NCI-H345 treated with DMSO at 0.1 percent for 48 hours (cell line): ENCODE measurements around the gene PLCD1.
"Not testable (repeated sequence)": the region's sequence is repeated elsewhere in the genome, so short reads cannot be mapped to it uniquely, and the experiment has no call there.

Source experiments
- DNase-seq: peaks from one replicate; lab custom pipeline; 2025; ENCODE audit not compliant: unreplicated experiment; lab: John Stamatoyannopoulos, UW

Gene PLCD1

DNA sequence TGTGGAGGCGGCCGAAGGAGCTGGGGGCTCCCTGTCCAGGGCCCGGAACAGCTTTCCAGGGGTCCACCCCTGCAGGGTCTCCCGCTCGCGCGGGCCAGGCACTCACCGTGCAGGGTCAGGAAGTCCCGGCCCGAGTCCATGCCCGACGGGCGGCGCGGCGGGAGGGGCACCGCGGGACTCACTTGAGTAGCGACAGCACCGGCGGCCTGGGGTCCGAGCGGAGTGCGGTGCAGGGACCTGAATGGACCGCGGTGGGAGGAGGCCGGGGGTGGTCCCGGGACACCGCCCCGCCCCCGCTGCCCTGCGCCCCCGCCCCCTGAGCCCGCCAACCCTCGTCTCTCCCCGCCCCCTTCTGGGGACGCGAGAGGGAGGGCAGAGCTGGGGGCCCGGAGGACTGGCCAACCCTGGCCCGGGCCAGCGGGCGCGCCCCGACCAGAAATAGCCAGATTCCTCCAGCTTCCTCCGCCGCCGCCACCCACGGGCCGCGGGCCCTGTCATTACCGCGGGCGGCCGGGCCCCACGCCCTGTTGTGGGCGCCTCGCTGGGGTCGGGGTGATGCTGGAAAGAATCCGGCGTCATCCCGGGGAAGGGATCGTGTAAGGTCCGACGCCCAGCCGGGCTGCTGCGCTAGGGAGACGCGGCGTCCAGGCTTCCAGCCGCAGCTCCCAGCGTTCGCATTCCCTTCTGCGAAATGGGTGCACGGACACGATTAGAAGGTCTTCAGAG is at the start of gene PLCD1:
PLCD1 (minus strand) TSS at position 243 of the 726 bp plus-strand sequence; CDS start at position 140, 103 bp downstream.
- DNase-seq: no peak

DNA sequence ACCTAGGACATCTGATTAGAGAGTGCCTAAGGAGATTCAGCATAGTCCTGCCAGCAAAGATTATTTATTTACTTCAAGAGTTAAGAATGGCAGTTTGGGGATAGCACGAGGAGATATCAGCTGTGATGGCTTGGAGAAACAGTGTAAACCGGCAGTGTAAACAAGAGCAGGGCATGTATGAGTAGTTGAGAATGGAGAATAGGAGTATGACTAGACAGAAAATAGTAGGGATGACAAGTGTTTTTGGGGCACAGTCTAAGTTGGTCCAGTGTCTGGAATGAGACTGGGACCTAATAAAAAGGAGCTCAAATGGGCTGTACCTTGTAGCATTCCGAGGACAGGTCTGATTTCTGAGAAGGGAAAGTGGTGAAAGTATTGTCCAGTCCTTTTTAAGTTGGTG is 47.6 kb upstream of the PLCD1 start:
- not testable (repeated sequence) for DNase-seq

GRCh38 chr3:38070013-38070412 is 40.6 kb upstream of the PLCD1 start:
- DNase-seq: no peak

- DNase-seq: no peak
These were observed 38.2 kb upstream of the PLCD1 start for GRCh38 chr3:38067508-38068233.

DNA sequence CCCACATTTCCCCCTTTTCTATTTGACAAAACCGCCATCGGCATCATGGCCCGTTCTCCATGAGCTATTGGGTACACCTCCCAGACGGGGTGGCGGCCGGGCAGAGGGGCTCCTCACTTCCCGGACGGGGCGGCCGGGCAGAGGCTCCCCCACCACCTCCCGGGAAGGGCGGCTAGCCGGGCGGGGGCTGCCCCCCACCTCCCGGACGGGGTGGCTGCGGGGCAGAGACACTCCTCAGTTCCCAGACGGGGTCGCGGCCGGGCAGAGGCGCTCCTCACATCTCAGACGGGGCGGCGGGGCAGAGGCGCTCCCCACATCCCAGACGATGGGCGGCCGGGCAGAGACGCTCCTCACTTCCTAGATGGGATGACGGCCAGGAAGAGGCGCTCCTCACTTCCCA is 35.0 kb upstream of the PLCD1 start:
- not testable (repeated sequence) for DNase-seq

- no peak for DNase-seq
These were observed 33.4 kb upstream of the PLCD1 start for GRCh38 chr3:38062809-38063208.

DNA sequence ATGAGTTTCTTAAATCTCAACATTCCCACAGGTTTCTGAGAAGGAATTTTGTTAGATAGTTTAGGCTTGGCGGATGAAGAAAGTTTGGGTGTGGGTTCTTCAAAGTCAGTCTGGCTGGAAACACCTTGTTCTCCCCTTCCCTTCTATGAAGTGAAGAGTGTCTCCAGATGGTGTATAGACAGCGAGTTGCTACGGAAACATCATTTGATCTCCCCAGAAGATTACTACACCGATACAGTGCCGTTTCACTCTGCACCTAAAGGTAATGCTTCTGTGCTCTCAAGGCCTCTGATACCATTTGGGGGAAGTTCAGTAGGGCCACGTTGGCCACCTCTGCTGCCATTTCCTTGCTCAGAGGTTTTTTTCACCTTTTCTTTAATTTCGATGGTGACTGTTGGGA is 30.1 kb upstream of the PLCD1 start:
- no peak for DNase-seq

DNA sequence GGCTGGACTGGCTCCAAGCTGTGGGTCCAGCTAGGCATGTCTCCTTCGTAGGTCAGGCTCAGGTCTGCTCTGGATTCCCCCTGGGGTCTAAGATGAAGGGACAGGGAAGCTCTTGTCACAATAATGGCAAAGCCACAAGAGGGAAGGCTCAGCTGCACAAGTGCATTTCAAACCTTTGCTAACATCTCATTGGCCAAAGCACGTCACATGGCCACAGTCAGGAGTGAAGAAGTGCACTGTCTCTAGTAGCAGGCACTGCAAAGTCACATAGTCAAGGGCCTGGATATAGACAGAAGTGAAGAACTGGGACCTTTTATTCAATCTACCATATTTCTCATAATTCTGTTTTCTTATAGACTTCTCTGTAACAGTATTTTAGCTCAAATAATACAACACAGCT is 29.7 kb upstream of the PLCD1 start:
- DNase-seq: no peak

- DNase-seq: no peak
These were observed 25.1 kb upstream of the PLCD1 start for GRCh38 chr3:38054499-38055001.

DNA sequence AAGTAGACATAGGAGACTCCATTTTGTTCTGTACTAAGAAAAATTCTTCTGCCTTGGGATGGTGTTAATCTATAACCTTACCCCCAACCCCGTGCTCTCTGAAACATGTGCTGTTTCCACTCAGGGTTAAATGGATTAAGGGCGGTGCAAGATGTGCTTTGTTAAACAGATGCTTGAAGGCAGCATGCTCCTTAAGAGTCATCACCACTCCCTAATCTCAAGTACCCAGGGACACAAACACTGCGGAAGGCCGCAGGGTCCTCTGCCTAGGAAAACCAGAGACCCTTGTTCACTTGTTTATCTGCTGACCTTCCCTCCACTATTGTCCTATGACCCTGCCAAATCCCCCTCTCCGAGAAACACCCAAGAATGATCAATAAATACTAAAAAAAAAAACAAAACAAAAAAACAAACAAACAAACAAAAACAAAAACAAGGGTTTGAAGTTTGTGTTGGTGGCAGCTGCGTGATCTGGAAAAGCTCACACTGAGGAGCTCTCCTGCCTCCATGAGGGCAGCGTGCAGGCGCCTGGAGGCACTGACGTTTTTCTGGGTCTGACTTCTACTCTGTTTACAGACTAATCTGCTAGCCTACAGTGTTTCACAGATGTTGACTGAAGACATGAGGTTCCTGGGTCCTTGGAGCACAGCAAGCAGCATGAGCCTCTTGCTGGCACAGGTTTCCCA is 24.5 kb upstream of the PLCD1 start:
- not testable (repeated sequence) for DNase-seq

DNA sequence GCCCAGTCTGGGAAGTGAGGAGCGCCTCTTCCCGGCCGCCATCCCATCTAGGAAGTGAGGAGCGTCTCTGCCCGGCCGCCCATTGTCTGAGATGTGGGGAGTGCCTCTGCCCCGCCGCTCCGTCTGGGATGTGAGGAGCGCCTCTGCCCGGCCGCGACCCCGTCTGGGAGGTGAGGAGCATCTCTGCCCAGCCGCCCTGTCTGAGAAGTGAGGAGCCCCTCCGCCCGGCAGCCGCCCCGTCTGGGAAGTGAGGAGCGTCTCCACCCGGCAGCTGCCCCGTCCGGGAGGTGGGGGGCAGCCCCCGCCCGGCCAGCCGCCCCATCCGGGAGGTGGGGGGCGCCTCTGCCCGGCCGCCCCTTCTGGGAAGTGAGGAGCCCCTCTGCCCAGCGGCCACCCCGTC is 23.8 kb upstream of the PLCD1 start:
- not testable (repeated sequence) for DNase-seq

GRCh38 chr3:38051131-38051530 is 21.7 kb upstream of the PLCD1 start:
- no peak for DNase-seq

DNA sequence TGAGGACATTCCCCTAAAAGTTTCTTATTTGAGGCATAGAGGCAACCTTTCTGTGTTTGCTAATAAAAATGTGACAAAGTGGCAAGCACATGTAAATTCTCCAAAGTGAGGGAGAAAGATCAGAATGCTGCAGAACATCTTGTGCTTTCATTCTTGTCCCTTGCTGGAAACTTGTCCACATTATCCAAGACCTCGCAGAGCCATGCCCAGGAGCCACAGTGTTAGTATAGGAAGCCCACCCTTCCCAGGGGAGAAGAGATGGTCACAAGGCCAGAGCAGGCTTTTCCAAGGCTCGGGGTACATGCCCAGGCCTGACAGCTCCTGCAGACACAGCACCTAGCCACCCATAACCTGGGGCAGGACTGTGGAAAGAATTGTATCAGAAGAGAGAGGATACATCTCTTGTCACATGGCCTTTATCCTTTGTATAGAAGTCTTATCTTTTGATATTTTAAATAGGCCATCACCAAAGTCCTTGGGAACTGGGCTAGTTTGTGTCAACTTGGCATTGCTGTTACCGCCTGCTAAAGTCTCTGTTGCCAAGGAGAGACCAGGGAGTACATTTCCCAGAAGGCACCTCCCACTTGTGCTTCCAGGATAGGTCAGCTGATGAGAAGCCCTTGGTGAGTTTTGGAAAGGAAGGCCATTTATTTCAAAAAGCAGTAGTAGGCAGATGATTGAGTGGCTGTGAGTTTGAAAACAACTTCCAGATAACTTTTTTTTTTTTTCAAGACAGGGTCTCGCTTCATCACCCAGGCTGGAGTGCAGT is 20.1 kb upstream of the PLCD1 start:
- DNase-seq: no peak

GRCh38 chr3:38047896-38048295 is 18.5 kb upstream of the PLCD1 start:
- no peak for DNase-seq

DNA sequence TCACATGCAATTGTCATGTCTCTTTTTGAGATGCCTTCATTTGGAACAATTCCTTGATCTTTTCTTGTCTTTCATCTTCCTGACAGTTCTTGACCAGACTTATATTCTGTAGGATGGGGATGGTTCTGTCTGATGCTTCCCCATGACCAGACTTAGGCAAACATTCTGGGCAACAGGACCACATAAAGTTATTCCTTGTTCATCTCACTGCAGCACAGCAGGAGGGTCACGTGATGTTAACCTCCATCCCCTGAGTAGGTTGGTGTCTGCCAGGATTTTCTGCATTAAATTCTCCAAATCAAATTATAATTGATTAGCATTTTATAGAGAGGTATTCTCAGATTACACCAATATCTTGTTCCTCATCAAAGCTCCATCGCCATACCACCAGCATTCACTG is 17.4 kb upstream of the PLCD1 start:
- no peak for DNase-seq

DNA sequence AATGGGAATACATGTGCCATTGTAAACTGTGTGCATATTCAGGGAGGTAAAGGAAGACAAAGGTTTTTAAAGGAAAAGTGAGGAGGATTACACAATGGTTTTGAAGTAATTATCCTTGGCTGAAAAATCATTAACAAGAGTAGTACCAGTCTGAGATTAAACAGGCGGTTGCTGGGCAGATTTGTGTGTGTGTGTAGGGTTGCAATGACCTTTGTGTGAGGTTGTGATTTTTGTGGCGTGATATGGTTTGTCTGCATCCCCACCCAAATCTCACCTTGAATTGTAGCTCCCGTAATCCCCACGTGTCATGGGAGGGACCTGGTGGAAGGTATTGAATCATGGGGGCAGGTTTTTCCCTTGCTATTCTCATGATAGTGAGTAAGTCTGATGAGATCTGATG is 16.6 kb upstream of the PLCD1 start:
- DNase-seq: no peak

- DNase-seq: no peak
These were observed 14.0 kb upstream of the PLCD1 start for GRCh38 chr3:38043486-38043885.

- DNase-seq: no peak
These were observed 11.0 kb upstream of the PLCD1 start for GRCh38 chr3:38040401-38040800.

DNA sequence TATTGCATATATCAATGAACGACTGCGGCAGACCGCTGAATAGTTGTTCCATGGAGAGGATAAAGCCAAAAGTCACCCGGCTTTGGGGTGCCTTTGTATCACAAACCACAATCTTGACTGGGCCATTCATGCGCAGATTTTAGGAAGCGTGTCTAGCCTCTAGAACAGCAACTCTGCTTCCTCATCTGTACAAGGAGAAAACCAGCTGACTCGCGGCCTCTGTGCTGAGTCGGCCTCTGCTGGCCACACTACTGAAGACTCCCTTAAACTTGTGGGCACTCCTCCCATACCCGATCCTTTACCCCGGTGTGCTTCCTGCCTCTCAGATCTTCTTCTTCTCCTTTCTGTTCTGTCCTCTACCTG is 10.4 kb upstream of the PLCD1 start:
- DNase-seq: no peak

DNA sequence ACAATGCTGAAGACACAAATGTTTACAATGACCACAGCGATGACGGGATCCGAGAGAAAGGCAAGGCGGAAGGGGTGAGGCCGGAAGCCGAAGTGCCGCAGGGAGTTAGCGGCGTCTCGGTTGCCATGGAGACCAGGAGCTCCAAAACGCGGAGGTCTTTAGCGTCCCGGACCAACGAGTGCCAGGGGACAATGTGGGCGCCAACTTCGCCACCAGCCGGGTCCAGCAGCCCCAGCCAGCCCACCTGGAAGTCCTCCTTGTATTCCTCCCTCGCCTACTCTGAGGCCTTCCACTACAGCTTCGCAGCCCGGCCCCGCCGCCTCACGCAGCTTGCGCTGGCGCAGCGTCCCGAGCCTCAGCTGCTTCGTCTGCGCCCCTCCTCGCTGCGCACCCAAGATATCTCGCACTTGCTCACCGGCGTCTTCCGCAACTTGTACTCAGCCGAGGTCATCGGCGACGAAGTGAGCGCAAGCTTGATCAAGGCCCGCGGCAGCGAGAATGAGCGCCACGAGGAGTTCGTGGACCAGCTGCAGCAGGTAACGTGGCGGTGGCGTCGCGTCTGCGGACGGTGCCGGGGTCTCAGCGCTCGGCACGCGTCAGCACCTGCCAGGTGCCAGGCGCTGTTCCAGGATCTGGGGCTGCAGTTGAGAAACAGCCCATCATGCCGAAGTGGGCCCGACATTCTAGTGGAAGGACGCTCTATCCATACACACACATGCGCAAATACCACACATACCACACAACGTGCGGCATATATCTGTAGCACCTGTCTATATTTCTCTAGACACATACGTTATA is 9.9 kb upstream of the PLCD1 start, which contains the start of gene DLEC1:
DLEC1 (plus strand) TSS at position 108 of the 798 bp plus-strand sequence; CDS start at position 126, 18 bp downstream.
- DNase-seq: no peak
